Measurements from ENCODE around the gene MAK.

DNA sequence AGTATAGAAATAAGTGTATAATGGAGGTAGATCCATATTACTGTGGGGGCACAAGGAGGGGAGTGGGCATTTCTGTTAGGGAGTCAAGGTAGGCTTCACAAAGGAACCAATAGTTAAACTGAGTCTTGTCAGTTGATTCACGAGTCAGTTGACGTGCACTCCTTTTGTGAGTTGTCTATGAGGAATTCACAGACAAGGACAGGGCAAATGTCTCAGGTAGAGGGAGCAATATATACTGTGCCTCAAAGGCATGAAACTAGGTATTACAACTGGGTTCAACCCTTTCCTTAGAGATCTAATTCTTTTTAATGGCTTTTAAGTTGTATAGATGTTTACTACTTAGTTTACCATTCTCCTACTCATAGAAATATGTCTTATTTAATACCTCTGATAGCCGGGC is 104.5 kb downstream of the MAK start:
- TF ChIP-seq EZH2 (IDR thresholded peaks at IDR 0.05) (no peak), POLR2AphosphoS5 (IDR thresholded peaks at IDR 0.05; ENCODE audit: borderline replicate concordance, low read depth, low read length) (no peak)
